ENCODE results near the gene TSSK3.
"Not testable (repeated sequence)": the region's sequence is repeated elsewhere in the genome, so short reads cannot be mapped to it uniquely, and the experiment has no call there.

TSSK3 gene

DNA sequence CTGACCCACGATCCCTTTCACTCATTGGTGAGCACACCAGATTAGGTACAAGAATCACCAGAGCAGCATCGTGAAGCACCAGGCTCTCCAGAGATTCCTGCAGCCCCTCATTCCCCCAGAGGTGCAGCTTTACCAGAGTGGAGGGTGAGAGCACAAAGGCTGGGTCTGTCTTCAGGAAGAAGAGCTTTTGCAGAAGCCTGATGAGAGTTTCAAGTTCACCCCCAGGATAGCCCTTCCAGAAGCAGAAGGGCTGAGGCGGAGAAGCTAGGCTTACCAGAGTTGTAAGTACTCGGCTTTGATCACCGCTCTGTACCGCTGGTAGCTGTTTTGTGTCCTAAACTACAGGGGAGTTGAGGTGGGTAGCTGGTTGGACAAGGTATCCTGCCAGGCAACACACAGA is 3.1 kb downstream of the TSSK3 start:
- DNase-seq = no peak

DNA sequence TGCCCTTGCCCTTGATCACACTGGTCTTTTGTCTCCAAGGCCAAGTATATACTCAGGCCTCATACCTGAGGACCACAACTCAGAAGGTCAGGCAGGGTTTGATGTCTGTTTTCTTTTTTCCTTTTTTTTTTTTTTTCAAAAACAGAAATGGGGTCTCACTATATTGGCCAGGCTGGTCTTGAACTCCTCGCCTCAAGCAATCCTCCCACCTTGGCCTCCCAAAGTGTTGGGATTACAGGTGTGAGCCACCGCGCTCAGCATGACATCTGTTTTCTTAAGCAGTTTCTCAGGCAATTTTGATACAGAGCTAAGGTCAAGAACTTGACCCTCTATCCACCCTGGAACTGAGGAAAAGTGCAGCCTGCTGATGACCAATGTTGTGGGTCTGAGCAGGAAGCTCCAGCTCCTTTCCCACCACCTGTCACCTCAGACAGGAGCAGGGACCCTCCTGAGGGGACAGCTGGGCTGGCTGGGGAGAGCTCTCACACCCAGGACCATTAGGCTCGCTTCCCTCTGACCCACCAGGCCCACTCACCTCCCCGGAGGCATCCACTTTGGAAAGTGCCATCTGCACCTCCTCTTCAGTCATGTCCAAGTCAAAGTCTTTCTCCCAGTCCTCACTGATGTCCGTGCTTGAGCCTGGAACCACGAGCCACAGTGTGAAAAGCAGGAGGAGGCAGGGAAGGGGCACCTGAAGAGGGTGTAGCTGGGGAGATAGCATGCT is 5.7 kb downstream of the TSSK3 start:
- no peak for DNase-seq

DNA sequence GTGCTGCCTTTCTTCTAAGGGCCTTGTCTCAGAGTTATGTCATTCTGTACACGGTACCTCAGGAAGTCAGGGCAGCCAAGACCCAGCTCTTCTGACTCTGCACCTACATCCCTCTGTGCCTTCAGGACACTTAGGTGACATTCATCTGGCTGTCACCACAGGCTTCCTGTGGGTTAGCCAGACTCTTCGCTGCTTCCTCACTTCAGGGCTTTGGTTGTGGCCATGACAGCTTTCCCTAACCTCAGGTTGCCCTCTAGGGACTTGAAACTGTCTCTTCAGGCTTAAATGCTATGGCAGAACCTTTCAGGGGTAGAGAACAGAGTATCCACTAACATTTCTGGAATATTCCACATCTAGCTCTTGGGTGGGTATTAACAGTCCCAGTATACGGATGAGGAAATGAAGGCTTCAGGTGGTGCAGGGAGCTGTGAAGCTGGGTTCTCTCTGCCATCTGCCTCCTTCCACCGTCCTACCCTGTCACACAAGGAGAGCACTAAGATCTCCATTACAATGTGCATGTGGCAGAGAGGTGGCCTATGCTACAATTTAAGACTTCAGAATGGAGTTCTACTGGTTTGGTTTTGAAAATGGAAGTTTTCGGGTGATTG is 9.9 kb downstream of the TSSK3 start:
- peak; percentile 85 for DNase-seq

DNA sequence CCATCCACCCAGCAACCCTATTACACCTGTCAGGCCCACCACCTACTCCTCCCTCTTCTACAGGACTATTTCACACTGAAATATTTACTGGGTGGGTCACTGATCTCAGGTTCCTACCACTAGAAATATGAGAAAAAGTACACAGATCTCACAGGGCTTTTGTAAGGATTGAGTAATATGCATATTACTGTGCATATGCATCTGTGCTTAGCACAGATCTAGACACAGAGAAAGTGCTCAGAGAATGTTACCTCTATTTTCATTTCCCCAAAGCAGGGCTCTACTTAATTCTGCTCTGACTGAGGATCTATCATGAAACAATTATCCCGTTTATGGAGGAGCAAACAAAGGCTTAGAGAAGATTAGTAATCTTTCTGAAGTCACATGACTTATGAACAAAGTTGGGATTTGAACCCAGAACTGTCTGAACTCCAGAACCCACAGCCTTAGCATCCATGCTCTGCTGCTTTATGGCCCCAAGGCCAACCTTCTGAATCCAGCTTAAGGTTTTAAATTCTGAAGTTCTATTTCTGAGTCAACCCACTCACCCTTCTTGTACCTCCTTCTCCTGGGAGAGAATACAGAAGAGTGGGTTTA is 11.8 kb downstream of the TSSK3 start:
- DNase-seq = peak; percentile 6

DNA sequence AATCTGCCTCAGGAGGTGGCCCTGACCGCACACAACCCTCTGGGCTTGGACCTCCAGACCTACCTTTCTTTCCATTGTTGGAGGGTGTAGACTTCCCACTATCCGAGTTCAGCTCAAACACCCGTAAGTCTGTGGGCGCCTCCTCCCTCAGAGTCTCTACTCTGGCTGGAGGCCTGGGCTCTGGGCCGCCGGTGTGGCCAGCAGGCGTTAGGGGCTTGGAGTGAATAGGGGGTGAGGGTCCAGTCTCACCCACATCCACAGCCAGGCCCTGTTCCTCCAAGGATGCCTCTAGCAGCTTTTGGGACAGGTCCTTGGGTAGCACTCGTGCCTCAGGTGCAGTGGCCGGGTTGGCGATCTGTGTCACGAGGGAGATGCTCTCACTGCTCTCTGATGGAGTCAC is 13.9 kb downstream of the TSSK3 start:
- no peak for DNase-seq

DNA sequence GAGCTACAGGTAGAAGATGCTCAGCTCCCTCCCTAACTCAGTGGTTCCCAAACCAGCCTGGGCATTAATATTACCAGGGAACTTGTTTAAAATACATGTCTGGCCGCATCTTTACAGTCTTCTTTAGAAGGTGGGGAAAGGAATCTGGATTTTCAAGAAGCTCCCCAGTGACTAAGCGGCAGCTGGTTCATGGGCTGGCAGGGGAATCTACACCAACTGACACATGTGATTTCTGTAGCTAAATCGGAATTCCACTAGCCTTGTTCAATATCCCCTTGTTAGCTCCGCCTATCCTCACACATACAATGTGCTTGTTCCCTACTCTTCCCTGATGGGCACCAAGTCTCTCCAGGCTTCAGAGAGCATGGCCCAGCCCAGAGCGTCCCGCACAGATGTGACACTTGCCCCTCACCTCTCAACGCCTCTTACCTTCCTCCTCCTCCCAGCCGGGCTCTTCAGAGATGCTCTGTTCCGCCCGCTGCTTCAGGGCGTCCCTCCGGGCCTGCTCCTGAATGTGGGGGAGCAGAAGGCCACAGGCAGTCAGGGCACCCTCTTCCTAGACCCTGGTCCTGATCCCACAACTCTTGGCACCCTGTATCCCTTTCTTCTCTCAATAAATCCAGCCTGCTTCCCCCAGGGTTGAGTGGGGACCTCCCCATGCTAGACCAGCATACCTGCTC is 15.3 kb downstream of the TSSK3 start:
- DNase-seq = no peak

DNA sequence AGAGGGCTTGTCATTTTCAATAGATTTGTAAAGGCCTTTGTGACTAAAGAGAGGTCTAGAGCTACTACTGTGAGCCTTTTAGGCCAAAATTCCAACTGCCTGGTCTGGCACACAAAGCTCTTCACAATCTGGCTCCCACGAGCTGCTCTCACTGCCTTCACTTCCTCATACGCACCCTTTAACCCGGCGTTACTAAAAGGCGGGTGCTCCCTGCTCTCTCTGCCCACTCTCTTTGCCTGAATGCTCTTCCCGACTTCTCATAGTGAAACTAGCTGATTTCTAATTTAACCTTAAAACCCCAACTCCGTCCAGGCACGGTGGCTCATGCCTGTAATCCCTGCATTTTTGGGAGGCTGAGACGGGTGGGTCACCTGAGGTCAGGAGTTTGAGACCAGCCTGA is 17.7 kb downstream of the TSSK3 start:
- peak; percentile 79 for DNase-seq

DNA sequence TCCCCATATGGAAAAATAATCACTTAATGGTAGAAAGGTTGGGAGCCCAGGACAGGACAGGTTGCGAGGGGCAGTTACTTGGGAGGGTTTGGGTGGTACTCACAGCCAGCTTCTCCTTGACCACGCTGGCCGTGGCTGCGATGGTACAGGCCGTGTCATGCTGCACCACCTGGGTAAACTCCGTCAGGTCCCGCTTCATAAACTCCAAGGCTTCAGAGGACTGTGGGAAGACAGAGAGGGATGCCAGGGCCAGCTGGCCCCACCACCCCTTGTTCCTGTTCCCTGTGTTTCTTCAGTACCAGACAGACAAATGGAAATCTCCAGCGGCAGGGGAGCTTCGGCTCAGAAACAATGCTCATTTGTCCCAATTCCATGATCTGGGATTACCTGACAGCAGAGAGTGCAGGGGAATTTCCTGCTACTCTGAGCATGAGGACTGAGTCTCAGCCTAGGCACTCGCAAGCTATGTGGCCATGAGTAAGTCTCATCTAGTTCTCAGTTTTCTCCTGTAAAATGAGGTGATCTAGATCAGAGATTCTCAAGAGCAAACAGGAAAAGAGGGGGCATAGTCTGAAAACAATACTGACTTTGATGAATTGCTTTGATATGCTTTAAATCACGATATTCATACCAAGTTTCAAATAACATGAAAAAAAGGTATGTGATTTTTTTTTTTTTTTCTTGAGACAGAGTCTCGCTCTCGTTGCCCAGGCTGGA is 24.5 kb downstream of the TSSK3 start:
- no peak for DNase-seq

DNA sequence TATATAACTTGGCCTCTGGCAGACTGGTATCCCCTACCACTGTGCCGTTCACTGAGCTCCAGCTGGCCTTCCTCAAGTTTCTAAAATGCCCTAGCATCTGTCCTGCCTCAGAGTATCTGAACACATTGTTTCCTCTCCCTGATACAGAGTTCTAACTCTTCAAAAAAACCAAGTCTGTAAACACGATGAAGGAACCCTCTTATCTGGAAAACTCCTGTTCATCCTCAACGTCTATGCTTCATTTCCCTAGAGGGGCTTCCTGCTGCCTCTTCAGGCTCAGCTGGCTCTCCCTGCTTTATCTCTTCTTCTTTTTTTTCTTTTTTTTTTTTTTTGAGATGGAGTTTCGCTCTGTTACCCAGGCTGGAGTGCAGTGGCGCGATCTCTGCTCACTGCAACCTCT is 26.3 kb downstream of the TSSK3 start:
- DNase-seq = no peak

DNA sequence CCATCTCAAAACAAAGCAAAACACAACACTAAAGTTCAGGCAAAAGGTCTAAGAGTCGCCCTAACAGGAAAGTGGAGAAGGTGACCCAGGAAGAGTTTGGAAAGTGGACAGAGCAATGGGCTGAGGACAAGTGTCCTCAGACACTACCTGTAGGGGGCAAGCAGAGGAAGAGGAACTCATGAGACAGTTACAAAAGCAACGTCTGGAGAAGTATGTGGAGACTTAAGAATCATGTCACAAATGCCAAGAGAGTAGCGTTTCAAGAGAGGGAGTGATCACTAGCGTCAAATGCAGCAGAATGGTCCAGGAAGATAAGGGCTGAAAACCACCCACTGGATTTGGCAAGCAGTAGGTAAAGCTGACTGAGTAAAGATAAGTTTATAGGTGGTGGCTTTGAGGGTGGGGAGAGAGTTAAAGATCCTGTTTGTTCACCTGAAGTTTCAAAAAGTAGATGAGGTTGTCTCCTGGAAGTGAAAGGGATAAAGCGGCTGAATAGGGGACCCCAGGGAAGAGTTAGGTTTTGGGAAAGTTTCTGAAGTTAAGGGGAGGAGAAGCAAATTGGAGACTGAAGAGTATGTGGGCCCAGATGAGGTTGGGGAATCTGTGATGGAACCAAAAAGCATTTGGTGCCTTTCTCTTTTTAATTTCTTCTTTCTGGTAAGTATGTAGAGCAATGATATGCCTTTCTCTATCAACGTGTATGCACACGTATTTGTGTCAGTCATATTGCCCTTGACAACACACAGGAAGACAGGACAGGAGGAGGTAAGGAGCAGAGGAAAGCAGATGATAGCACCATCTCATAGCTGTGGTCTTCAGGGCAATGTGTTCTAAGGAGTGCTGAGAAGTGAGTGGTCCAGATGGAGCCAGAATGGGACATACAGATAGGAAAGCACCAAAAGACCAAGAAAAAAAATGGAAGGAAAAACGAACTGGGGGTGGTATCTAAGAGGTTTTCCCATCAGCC is 28.8 kb downstream of the TSSK3 start:
- DNase-seq = no peak

DNA sequence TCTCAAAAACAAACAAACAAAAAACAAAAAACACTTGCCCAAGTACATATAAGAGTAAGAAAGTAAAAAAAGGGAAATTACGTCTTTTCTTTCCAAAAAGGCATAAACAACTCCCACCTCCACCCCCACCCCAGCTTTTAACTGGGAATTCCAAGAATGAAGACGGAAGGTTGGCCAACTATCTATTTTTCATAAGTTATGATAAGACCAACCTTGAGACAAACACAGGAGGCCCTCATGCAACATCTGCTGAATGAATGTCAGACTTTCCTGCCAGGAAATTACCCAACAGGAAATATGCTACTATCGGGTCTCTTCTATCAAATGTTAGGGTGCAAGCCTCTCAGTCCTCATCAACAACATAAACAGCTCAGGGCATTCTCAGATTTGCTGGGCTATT is 30.0 kb downstream of the TSSK3 start:
- no peak for DNase-seq

DNA sequence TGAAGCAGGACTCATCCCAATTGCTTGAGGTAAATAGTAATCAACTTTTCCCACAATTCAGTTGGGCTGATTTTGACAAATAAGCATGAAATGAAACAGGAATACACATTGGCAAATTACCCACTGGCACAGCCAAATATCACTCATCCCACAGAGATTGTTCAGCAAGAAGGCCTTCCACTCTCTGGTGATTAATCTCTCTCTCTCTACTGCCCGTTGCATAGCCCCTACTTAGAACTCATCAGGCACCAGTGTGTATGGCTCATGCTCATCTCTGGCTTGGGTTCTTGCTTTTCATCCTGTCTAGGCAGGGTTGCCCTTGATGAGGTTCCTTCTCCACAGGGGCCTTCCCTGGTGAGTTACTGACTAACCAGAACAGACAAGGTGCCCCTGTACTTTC is 30.8 kb downstream of the TSSK3 start:
- no peak for DNase-seq

DNA sequence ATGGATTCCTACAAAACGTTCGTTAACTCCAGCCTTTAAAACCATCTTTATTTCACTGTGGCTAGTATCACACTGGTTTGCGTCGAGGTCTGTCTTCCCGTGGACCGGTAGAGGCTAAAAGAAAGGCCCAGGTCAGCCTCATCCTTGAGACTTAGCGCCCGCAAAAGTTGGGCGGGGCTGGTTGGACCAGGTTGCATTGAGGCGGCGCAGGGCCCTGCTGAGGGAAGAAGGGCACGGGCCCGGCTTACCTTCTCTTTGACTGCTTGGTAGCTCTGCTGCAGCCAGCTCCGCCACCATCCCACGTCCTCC is 31.4 kb downstream of the TSSK3 start:
- DNase-seq = no peak

DNA sequence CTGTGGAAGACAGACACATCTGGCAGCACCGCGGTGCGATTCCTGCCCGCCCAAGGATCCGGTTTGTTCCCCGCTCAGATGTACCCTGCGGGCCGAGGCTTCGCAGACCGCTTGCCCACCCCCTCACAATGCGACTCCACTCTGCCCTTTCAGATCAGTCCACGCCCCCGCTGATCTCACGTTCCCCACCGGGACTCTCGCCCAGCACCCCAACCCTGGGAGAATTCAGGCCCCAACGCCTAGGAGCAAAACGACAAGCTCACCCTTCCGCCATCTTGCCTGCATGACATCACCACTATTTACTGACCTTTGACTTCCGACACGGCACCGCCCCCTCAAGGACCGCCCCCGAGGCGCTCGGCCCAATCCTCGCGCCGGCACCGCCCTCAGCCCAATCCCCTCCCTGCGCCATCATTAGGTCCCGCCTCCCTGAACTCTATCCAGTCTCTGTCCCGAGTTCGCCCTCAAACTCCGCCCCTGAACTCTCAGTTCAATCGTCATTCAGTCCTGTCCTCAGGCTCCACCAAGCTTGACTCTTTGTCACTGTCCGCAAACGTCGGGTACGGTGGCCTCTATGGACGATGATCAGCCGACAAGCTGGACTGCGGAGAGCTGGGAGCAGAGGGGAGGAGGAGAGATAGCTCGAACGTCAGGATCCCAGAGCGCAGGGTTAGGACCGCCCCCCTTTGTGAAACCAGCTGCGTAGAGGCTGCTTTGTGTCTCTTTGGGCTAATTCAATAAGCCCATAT is 32.0 kb downstream of the TSSK3 start, which contains the start of gene BSDC1:
Gene BSDC1, minus strand, starts transcription at position 301 of the 749 bp plus-strand sequence. Its CDS starts 27 bp downstream, at position 274.
- DNase-seq = peak; percentile 99

DNA sequence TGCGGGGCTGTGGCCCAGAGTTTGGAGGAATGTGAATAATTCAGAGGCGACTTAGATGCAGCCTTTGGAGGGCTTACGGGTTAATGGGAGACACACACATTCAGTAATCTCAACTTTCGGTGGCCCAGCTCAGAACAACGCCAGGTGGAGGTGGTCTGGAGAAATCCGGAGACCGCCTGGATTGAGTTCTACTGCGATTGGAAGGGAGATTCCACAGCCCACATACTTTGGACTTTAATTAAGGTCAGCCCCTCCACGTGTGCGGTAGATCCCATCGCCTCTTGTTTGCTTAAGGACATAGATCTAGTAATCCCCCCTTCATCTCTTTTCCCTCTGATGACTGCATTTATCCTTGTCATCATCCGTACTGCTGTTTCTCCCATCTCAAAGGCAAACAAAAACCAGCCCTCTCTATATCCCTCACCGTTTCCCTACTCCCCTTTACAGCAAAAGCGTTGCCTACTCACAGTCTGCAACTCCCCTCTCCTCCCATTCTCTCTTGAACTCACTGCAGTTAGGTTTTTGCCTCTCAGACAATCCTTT is 32.6 kb downstream of the TSSK3 start:
- no peak for DNase-seq

DNA sequence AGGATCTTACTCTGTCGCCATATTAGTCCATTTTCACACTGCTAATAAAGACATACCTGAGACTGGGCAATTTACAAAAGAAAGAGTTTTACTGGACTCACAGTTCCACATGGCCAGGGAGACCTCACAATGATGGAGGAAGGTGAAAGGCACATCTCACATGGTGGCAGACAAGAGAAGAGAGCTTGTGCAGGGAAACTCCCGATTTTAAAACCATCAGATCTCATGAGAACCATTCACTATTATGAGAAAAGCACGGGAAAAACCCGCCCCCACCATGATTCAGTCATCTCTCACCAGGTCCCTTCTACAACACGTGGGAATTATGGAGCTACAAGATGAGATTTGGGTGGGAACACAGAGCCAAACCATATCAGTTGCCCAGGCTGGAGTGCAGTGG is 34.2 kb downstream of the TSSK3 start:
- DNase-seq = not testable (repeated sequence)

DNA sequence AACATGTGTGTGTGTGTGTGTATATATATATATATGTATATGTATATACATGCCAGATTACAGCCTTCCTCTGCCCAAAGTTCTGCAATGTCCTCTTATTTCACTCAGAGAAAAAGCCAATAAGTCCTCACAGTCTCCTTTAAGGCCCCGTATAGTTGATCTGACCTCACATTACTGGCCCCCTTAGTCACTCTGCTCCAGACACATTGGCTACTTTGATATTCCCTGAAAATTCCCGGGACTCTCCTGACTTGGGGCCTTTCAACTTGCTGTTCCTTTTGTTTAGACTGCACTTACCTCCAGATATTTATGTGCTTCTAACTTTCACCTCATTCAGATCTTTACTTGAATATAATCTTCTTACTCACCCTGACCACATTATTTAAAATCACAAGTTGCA is 36.1 kb downstream of the TSSK3 start:
- DNase-seq = no peak

DNA sequence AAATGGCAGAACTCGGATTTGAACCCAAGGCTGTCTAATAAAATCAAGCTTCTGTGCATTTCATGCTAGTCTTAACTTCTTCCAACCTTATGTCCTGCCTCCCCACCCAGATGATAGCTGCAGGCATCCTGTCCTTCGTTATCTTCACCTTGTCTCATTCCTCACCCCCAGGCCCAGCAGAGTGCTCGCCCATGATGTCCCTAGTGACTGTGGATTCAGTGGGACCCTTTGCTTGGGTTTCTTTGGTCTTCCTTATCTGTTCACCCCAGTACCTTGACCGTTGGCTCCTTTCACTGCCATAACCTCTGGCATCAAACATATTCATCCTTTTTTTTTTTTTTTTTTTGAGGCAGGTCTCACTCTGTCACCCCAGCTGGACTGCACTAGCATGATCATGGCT is 37.5 kb downstream of the TSSK3 start:
- DNase-seq = no peak

DNA sequence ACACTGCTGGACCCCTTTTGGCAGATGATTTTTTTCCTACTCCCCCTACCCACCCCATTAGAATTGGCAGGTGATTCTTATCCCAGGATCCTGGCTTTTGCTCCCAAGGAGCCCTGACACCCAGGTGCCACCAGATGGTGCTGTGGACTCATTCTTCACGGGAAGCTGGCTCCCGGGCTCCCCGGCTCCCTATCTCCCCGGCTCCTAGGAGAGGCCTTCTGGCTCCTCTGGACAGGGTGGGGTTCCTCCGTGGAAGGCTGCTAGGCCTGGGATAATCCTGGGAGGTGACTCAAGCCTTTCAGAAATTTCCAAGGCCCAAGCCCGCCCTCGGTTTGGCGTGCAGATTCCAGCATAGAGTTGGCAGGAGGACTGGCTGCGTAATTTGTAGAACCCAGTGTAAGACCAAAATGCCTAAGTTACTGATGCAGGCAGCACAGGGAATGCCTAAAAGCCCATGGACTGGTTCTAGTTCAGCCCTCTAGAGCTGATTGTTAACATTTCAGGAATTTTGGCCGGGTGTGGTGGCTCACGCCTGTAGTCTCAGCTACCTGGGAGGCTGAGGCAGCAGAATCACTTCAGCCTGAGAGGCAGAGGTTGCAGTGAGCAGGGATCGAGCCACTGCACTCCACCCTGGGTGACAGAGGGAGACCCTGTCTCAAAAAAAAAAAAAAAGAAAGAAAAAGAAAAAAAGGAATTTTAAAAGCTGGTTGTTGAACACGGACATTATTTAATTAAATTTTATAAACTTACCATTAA is 38.7 kb downstream of the TSSK3 start:
- DNase-seq = peak; percentile 37

DNA sequence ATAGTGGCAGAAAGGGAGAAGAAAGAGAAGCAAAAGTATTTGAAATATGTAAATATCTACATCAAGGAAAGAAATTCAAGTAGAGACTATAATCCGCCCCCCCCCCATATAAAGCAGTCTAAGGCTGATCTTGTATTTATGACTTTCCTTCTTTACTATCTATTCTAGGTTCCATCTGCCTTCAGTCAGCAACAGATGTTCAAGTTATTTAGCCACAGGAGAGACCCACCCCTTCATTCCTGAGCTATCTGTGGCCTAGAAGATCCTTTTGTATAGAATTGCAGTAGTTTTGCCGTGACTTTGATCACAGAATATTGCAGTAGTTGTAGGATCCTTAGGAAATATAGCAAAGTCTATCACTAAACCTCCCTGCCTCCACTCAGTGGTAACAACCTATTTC is 42.6 kb downstream of the TSSK3 start:
- no peak for DNase-seq
